GM19023 (cell line): ENCODE measurements around the gene LRRC34.

ENCODE experiments used
- ATAC-seq: cut with Tn5 transposase; IDR thresholded peaks from one replicate; pipeline ENCODE4 v1.9.1; 2021; ENCODE audit warnings: mild to moderate bottlenecking, moderate library complexity; ENCODE audit not compliant: unreplicated experiment

LRRC34 gene

GRCh38 chr3:169769287-169770181 lies 43.2 kb downstream of the LRRC34 start, which contains the start of gene ACTRT3:
Gene ACTRT3 (minus strand): TSS chr3:169769561. CDS start chr3:169769520, 41 bp downstream.
- peak; percentile 14 for ATAC-seq

DNA sequence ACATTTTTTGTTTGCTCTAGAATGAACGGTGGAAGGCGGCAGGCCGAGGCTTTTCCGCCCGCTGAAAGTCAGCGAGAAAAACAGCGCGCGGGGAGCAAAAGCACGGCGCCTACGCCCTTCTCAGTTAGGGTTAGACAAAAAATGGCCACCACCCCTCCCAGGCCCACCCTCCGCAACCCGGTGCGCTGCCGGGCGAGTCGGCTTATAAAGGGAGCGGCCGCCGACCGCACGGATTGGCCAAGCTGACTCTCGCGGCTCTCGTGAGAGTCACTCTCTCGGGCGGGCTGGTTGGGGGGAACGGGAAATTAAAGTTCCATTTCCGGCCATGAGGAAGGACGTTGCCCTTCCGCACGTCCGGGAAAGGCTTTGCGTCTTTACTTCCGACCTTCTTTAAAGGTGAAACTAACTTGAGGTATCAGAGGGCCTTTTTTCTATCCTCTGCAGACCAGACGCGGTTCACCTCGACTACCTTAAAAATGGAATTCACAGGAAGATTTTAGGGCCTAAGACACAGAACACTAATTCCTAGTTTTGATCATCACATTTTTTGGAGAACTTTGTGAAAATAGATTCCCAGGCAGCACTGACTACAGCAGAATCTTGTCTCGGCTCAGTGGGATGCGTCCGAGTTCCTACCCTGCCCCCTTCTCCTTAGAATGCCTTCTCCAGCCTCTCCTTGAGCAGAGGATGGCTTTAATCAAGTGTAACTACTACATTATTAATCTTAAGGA lies 47.7 kb downstream of the LRRC34 start, which contains the start of gene TERC:
TERC (minus strand) TSS at position 179 of the 731 bp plus-strand sequence.
- ATAC-seq = peak; percentile 76

DNA sequence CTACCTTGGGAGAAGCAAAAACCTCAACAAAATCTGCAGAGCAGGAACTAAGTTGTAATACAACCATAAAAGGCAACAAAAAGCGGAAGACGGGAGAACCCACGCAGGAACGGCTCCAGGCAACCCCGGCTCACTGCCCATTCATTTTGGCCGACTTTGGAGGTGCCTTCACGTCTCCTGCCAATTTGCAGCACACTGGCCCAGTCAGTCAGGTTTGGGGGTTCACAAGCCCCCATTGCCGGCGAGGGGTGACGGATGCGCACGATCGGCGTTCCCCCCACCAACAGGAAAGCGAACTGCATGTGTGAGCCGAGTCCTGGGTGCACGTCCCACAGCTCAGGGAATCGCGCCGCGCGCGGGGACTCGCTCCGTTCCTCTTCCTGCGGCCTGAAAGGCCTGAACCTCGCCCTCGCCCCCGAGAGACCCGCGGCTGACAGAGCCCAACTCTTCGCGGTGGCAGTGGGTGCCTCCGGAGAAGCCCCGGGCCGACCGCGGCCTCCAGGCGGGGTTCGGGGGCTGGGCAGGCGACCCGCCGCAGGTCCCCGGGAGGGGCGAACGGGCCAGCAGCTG lies 48.3 kb downstream of the LRRC34 start:
- peak; percentile 48 for ATAC-seq

DNA sequence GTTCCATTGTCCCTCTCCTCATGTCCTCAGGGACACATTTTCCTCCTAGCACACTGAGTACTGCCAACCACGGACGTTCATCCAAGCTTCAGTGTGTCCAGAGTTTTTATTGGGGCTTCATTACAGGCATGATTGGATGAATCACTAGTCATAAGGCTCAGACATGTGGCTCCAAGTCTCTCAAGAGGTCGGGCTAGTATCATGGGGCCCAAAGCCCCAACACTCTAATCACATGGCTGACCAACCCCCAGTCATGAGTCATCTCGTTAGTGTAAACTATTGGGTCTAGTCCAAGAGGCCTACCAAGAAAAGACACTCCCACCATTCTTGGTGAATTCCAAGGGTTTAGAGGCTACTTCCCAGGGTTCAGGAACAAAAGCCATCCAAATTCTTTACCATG lies 52.2 kb downstream of the LRRC34 start:
- ATAC-seq = no peak

DNA sequence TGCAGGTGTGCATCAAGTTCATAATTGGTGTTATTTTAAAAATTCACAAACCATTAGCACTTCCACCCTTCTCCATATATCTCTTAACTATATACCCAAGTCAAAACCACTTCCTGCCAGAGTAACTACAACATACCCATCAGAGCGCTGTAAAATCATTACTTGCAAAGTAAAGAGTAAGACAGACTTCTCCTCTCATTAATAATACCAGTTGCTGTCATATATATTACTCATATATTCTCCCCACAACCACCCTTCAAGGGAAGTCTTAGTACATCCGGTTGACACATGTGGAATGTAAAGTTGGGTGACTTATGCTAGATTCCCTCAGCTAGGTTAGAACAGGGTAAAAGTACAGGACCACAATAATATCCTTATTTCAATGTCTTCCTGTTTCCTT lies 53.4 kb downstream of the LRRC34 start:
- no peak for ATAC-seq

- ATAC-seq = no peak
These were observed 54.2 kb downstream of the LRRC34 start for GRCh38 chr3:169758359-169758994.

- no peak for ATAC-seq
These were observed 57.2 kb downstream of the LRRC34 start for GRCh38 chr3:169755488-169755887.

DNA sequence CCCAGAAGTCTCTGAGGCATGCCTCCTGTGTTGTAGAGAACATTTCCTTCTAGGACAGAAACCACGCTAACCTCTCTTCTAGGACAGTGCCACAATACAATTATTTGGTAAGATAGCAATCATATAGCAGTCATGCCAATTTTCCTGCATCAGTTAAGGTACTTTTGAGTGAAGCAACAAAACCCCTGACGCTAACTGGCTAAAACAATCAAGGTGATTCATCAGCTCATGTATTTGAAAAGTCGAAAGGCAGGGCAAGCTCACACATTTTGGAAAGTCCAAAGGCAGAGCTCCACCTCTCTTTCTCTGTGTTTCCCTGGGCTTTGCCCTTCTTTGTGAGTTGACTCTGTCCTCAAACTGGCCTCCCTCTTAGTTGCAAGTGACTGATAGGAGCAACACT lies 58.0 kb downstream of the LRRC34 start:
- ATAC-seq = no peak

GRCh38 chr3:169751875-169752274 lies 60.8 kb downstream of the LRRC34 start:
- ATAC-seq = no peak

GRCh38 chr3:169750665-169751064 lies 62.0 kb downstream of the LRRC34 start:
- ATAC-seq = no peak

DNA sequence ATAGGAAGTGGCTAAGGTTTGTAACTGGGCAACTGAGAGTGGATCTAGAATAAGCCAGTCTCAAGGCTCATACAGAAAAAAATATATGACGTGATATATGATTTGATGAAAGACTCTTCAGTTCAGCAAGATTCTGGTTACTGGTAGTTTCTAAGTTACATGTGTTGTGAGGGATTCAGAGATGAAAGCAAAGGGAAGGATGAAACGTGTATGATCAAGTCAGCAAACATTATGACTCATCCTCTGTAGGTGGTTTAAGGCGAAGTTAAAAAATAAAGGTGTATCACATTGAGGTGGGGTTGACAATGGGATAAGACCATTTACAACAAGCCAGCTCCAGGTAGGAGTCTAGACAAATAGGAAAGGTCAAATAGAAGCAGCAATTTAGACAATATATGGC lies 64.0 kb downstream of the LRRC34 start:
- ATAC-seq = no peak

GRCh38 chr3:169746924-169747323 lies 65.8 kb downstream of the LRRC34 start:
- ATAC-seq = no peak

DNA sequence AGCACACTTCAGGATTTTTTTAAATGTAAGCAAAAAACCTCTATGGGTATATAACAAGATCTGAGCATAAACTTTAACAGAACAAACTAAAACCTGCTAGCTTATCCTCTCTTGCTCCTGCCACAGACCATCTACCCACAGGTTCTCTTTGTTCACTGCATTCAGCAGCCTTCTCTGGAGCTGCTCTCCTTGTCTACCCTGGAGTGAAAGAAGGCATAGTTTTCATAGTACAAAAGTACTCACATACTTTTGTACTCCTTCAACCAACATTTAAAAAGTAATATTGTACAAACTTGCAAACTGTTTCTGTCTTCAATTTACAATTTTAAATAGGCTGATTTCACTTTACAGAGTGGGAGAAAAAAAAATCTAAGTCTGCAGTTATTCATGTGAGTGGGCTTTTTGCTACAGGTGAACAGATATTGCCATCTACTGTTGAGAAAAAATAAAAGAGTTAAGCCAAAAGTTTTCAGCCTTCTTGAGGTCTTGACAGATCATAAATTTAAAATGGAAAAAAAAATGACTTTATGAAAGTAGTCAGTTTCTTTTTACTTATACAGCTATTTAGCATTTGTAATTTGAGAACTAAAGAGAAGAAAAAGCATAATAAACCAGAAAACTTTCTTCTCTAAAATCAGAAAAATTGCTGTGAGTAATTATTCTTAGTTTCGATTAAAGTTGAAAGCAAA lies 68.2 kb downstream of the LRRC34 start:
- ATAC-seq = no peak
